Lung (tissue), 12 donors: ENCODE data around the gene SERPINA5. TPM values are rescaled to one million over a fixed set of nuclear protein-coding genes. Genes with fewer than 3 reads are reported as not detected.

Source experiments
- ATAC-seq: fragments of 200-7000 bp; cut with Tn5 transposase; one replicate; pipeline ENCODE4 v1.9.1; 2020; ENCODE audit warnings: moderate number of reproducible peaks; ENCODE audit not compliant: insufficient read depth, low FRiP score
- DNase-seq, 3 donors: peaks; one replicate each; pipeline ENCODE4 v3.0.0-alpha.2; 2013 to 2017
- H3K27ac ChIP-seq, 2 donors: one replicate each; pipeline ENCODE4 v1.5.1; 2013; ENCODE audit warnings: mild to moderate bottlenecking in 2 of 2, moderate library complexity in 2 of 2, control low read depth in 1 of 2, inconsistent platforms in 1 of 2, low read depth in 1 of 2, low read length in 1 of 2
- H3K27me3 ChIP-seq, 3 donors: one replicate each; pipeline ENCODE4 v1.5.1; 2013; ENCODE audit warnings: low read length in 2 of 3; ENCODE audit not compliant: control insufficient read depth in 3 of 3, insufficient read depth in 3 of 3
- H3K36me3 ChIP-seq, 4 donors: one replicate each; pipeline ENCODE4 v1.5.1; 2013; ENCODE audit warnings: low read length in 4 of 4, mild to moderate bottlenecking in 1 of 4, moderate library complexity in 1 of 4; ENCODE audit not compliant: control insufficient read depth in 4 of 4, insufficient read depth in 4 of 4
- H3K4me1 ChIP-seq, 5 donors: one replicate each; pipeline ENCODE4 v1.5.1; 2013; ENCODE audit warnings: low read length in 5 of 5, mild to moderate bottlenecking in 2 of 5, moderate library complexity in 1 of 5; ENCODE audit not compliant: control insufficient read depth in 5 of 5, insufficient read depth in 5 of 5
- H3K4me3 ChIP-seq: one replicate; pipeline ENCODE4 v1.5.1; 2013; ENCODE audit warnings: mild to moderate bottlenecking, control low read depth, moderate library complexity
- H3K9ac ChIP-seq, 2 donors: one replicate each; pipeline ENCODE4 v1.5.1; 2013; ENCODE audit warnings: low read length in 2 of 2, control low read depth in 1 of 2; ENCODE audit not compliant: insufficient read depth in 1 of 2
- H3K9me3 ChIP-seq, 4 donors: one replicate each; pipeline ENCODE4 v1.5.1; 2013; ENCODE audit warnings: low read length in 3 of 4, mild to moderate bottlenecking in 1 of 4, moderate library complexity in 1 of 4; ENCODE audit not compliant: control insufficient read depth in 4 of 4, insufficient read depth in 3 of 4
- WGBS, 2 donors: extraction: QIAGEN DNeasy Blood & Tissue Kit; methylation state at CpG; one replicate each; pipeline ENCODE4 v1.1.7; 2013; 5-methylcytosine and 5-hydroxymethylcytosine counted together
- polyA plus RNA-seq, 2 donors: library from polyadenylated mRNA; stranded (reverse); fragments of 200-250 nt; gene quantifications; one replicate each; pipeline ENCODE4 v1.2.1, GENCODE V29; 2013
- total RNA-seq, 2 donors: library from RNA; depleted of rRNA in 1 of 2; stranded (reverse); fragments of >200 nt in 1 of 2; gene quantifications; one replicate each; pipeline ENCODE4 v1.2.1, GENCODE V29; 2014 to 2021
- TF ChIP-seq, protein P1 (sequence below): IDR thresholded peaks from 2 replicates; pipeline ENCODE4 v1.5.1; 2012; ENCODE audit warnings: mild to moderate bottlenecking; ENCODE audit errors: control extremely low read depth, extremely low read depth
- donor health status: control.
- donor health status: control.
- donor health status: Bipolar disorder and iron deficiency.
- donor health status: healthy.
- donor health status: DM: yes; HTN: yes; CAD: no.

Gene SERPINA5
- total and polyA plus RNA-seq, 4 donors, result 0.14 to 4.3 (median 0.52) TPM; not detected in 1

DNA sequence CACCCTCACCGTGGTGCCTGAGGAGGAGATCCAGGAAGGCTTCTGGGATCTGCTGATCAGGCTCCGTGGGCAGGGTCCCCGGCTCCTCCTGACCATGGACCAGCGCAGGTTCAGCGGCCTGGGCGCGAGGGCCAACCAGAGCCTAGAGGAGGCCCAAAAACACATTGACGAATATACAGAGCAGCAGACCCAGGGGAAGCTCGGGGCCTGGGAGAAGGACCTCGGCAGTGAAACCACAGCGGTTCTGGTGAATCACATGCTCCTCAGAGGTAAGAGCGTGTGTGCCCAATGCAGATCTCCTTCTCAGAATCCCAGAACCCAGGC is 60.4 kb downstream of the SERPINA5 start:
- ATAC-seq (no peak), DNase-seq (no peak)
- H3K4me3 ChIP-seq, result no peak overlapping the region
- TF ChIP-seq, protein P1, sequence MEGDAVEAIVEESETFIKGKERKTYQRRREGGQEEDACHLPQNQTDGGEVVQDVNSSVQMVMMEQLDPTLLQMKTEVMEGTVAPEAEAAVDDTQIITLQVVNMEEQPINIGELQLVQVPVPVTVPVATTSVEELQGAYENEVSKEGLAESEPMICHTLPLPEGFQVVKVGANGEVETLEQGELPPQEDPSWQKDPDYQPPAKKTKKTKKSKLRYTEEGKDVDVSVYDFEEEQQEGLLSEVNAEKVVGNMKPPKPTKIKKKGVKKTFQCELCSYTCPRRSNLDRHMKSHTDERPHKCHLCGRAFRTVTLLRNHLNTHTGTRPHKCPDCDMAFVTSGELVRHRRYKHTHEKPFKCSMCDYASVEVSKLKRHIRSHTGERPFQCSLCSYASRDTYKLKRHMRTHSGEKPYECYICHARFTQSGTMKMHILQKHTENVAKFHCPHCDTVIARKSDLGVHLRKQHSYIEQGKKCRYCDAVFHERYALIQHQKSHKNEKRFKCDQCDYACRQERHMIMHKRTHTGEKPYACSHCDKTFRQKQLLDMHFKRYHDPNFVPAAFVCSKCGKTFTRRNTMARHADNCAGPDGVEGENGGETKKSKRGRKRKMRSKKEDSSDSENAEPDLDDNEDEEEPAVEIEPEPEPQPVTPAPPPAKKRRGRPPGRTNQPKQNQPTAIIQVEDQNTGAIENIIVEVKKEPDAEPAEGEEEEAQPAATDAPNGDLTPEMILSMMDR, result no peak
- no peaks in the 10 kb centered on the region for H3K36me3 ChIP-seq
- no peaks in the 10 kb centered on the region for H3K27me3 ChIP-seq
- peaks cover 0 to 3% (median 0%) of the 10 kb centered on the region in 5 donors for H3K4me1 ChIP-seq
- no peak overlapping the region for H3K9ac ChIP-seq
- no peak overlapping the region for H3K27ac ChIP-seq
- no peaks in the 10 kb centered on the region for H3K9me3 ChIP-seq
- WGBS, 2 donors, result 96 to 98% methylated on average over 12 of the region's 12 CpGs

Other genes with a start within 250 kb of the SERPINA5 start
- gene SERPINA2, start 214.7 kb upstream of the SERPINA5 start, total RNA-seq, result not detected
- under 1 TPM in 1 of 2 donors, not detected in 1; 0.05 TPM for gene SERPINA2, start 214.7 kb upstream of the SERPINA5 start, polyA plus RNA-seq
- gene SERPINA1, start 192.8 kb upstream of the SERPINA5 start, total RNA-seq, result 1,000 to 10,000 TPM in 1 of 2 donors, 100 to 1,000 TPM in 1; 120 to 1,581 TPM
- 1,000 to 10,000 TPM in 1 of 2 donors, 100 to 1,000 TPM in 1; 662 to 1,798 TPM for gene SERPINA1, start 192.8 kb upstream of the SERPINA5 start, polyA plus RNA-seq
- gene SERPINA11, start 128.6 kb upstream of the SERPINA5 start, total RNA-seq, result under 1 TPM in 1 of 2 donors, not detected in 1; 0.21 TPM
- gene SERPINA11, start 128.6 kb upstream of the SERPINA5 start, polyA plus RNA-seq, result under 1 TPM in 1 of 2 donors, not detected in 1; 0.02 TPM
- gene SERPINA9, start 105.2 kb upstream of the SERPINA5 start, total RNA-seq, result not detected
- not detected for gene SERPINA9, start 105.2 kb upstream of the SERPINA5 start, polyA plus RNA-seq
- gene SERPINA12, start 72.0 kb upstream of the SERPINA5 start, total RNA-seq, result not detected
- not detected for gene SERPINA12, start 72.0 kb upstream of the SERPINA5 start, polyA plus RNA-seq
- gene SERPINA4, start 20.0 kb upstream of the SERPINA5 start, total RNA-seq, result under 1 TPM in 1 of 2 donors, not detected in 1; 0.18 TPM
- gene SERPINA4, start 20.0 kb upstream of the SERPINA5 start, polyA plus RNA-seq, result not detected
- 100 to 1,000 TPM in 1 of 2 donors, 1 to 10 TPM in 1; 4.9 to 408 TPM for gene SERPINA3, start 31.0 kb downstream of the SERPINA5 start, total RNA-seq
- 100 to 1,000 TPM; 100 to 446 TPM for gene SERPINA3, start 31.0 kb downstream of the SERPINA5 start, polyA plus RNA-seq
- under 1 TPM in 1 of 2 donors, not detected in 1; 0.21 TPM for gene GSC, start 188.7 kb downstream of the SERPINA5 start, total RNA-seq
- gene GSC, start 188.7 kb downstream of the SERPINA5 start, polyA plus RNA-seq, result under 1 TPM; 0.03 to 0.08 TPM